WTC11 (cell line): ENCODE measurements around the gene TACC2.

Experiments used
- ATF2 ChIP-seq: sonication (generic); formaldehyde crosslinking; IDR thresholded peaks from 2 replicates; pipeline ENCODE4 v1.8.1; 2022; ENCODE audit warnings: low read depth, missing genetic modification reagents, borderline replicate concordance
- ETV6 ChIP-seq: sonication (generic); formaldehyde crosslinking; IDR thresholded peaks from 2 replicates; pipeline ENCODE4 v1.8.1; 2022; ENCODE audit warnings: mild to moderate bottlenecking, missing genetic modification reagents
- NFE2L1 ChIP-seq: sonication (generic); formaldehyde crosslinking; IDR thresholded peaks from 2 replicates; pipeline ENCODE4 v1.8.1; 2023; ENCODE audit warnings: missing genetic modification reagents
- NR2C2 ChIP-seq: sonication (generic); formaldehyde crosslinking; IDR thresholded peaks from 2 replicates; pipeline ENCODE4 v1.8.0; 2022; ENCODE audit warnings: mild to moderate bottlenecking, missing genetic modification reagents
- RELA ChIP-seq: sonication (generic); formaldehyde crosslinking; IDR thresholded peaks from 2 replicates; pipeline ENCODE4 v1.8.1; 2022; ENCODE audit warnings: missing genetic modification reagents, mild to moderate bottlenecking, borderline replicate concordance
- TEAD1 ChIP-seq: sonication (generic); formaldehyde crosslinking; IDR thresholded peaks from 2 replicates; pipeline ENCODE4 v1.8.0; 2022; ENCODE audit warnings: mild to moderate bottlenecking, missing genetic modification reagents
- TF ChIP-seq, protein P1 (sequence below): fragments of 200-600 bp; IDR thresholded peaks from 2 replicates; pipeline ENCODE4 v1.8.0; 2022; ENCODE audit warnings: antibody characterized with exemption

DNA sequence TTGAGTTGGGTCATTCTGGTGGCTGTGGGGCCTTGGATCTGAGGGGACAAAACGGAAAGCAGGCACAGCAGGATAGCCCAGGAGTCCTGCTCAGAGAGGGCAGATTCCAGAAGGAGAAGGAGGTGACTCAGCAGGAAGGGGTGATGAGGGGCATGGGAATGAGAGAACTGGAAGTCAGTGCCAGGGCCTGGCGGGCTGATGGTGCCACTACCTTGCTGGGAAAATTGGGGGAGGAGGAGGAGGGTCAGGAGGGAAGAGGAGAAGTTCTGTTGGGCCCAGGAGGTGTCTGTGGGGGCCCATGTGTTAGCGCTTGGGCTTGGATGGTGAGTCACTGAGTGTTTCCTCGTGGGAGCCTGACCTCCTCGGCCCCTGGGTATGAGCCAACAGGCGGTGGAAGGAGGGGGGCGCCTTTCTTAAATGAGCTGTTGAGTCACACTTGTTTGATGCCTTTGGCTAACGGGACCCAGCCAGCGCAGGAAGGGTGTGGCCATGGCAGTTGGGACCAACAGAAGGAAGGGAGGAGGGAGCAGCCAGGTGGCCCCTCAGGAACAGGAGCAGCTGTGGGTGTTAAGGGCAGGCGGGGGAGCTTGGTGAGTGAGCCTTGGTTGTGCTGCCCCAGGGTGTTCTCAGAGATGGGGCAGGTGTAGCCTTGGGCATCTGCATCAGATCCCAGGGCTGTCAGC, 152.1 kb downstream of the TACC2 start:
- TF ChIP-seq, protein P1, sequence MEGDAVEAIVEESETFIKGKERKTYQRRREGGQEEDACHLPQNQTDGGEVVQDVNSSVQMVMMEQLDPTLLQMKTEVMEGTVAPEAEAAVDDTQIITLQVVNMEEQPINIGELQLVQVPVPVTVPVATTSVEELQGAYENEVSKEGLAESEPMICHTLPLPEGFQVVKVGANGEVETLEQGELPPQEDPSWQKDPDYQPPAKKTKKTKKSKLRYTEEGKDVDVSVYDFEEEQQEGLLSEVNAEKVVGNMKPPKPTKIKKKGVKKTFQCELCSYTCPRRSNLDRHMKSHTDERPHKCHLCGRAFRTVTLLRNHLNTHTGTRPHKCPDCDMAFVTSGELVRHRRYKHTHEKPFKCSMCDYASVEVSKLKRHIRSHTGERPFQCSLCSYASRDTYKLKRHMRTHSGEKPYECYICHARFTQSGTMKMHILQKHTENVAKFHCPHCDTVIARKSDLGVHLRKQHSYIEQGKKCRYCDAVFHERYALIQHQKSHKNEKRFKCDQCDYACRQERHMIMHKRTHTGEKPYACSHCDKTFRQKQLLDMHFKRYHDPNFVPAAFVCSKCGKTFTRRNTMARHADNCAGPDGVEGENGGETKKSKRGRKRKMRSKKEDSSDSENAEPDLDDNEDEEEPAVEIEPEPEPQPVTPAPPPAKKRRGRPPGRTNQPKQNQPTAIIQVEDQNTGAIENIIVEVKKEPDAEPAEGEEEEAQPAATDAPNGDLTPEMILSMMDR = no peak
- TF ChIP-seq ATF2 (no peak), RELA (CRISPR knock-in tag) (no peak), NR2C2 (CRISPR knock-in tag) (no peak), ETV6 (no peak), NFE2L1 (no peak), TEAD1 (CRISPR knock-in tag) (no peak)
